Renal cortex interstitium (tissue), 11 donors: Measurements from ENCODE around the gene IFT81. TPM values are rescaled to one million over a fixed set of nuclear protein-coding genes. Genes with fewer than 3 reads are reported as not detected.
"Not testable (repeated sequence)": the region's sequence is repeated elsewhere in the genome, so short reads cannot be mapped to it uniquely, and the experiment has no call there.

ENCODE experiments used
- DNase-seq, 11 donors: peaks; one replicate each; pipeline ENCODE4 v3.0.0-alpha.2; 2013; ENCODE audit warnings: low read depth in 9 of 11, low spot score in 4 of 11; ENCODE audit errors: extremely low read depth in 1 of 11
- polyA plus RNA-seq, 3 donors: library from polyadenylated mRNA; unstranded; fragments of 120-200 nt; gene quantifications; one replicate each; pipeline ENCODE4 v1.2.1, GENCODE V29; 2013; ENCODE audit not compliant: insufficient read length in 3 of 3

Gene IFT81
- polyA plus RNA-seq, 3 donors: 45.6 to 67.2 (median 53.8) TPM

GRCh38 chr12:110104188-110105094, 19.7 kb upstream of the IFT81 start:
- no peak for DNase-seq

- no peak for DNase-seq
Measured at GRCh38 chr12:110105159-110105558, 19.0 kb upstream of the IFT81 start.

- no peak for DNase-seq
Measured at GRCh38 chr12:110105986-110106385, 18.2 kb upstream of the IFT81 start.

- no peak for DNase-seq
Measured at GRCh38 chr12:110107369-110108281, 16.5 kb upstream of the IFT81 start.

- DNase-seq: no peak
Measured at GRCh38 chr12:110108309-110109036, 15.7 kb upstream of the IFT81 start.

GRCh38 chr12:110109037-110109836, 14.9 kb upstream of the IFT81 start:
- peak in 2 of 11 donors; percentile 34 to 36 for DNase-seq

GRCh38 chr12:110109837-110110535, 14.2 kb upstream of the IFT81 start:
- no peak for DNase-seq

GRCh38 chr12:110111476-110112334, 12.5 kb upstream of the IFT81 start:
- DNase-seq: no peak

GRCh38 chr12:110112335-110112660, 11.9 kb upstream of the IFT81 start:
- DNase-seq: no peak

- DNase-seq: no peak
Measured at GRCh38 chr12:110114528-110114937, 9.6 kb upstream of the IFT81 start.

GRCh38 chr12:110115675-110116074, 8.5 kb upstream of the IFT81 start:
- no peak for DNase-seq

GRCh38 chr12:110116623-110117022, 7.5 kb upstream of the IFT81 start:
- DNase-seq: no peak

- DNase-seq: not testable (repeated sequence)
Measured at GRCh38 chr12:110117210-110117609, 6.9 kb upstream of the IFT81 start.

GRCh38 chr12:110117956-110118685, 6.0 kb upstream of the IFT81 start:
- DNase-seq: no peak

GRCh38 chr12:110122929-110123328, 1.2 kb upstream of the IFT81 start:
- no peak for DNase-seq

- DNase-seq: no peak
Measured at GRCh38 chr12:110123919-110124268, 263 bp upstream of the IFT81 start.

GRCh38 chr12:110126557-110126956, 2.4 kb downstream of the IFT81 start:
- DNase-seq: no peak
